WI38 (cell line): Measurements from ENCODE around the gene NOD2.

Experiments used
- H3K4me3 ChIP-seq: 2 replicates; pipeline ENCODE4 v1.5.1; 2011; ENCODE audit warnings: low read depth, mild to moderate bottlenecking, control low read depth, low read length
- CTCF ChIP-seq: IDR thresholded peaks from 2 replicates; pipeline ENCODE4 v1.5.1; 2012; ENCODE audit warnings: low read depth, mild to moderate bottlenecking, control low read depth, low read length

Gene NOD2

GRCh38 chr16:50709061-50709684 is 15.8 kb downstream of the NOD2 start:
- no peak for TF ChIP-seq CTCF
- H3K4me3 ChIP-seq: no peak overlapping the region

- H3K4me3 ChIP-seq: no peak overlapping the region
- TF ChIP-seq CTCF: no peak
Measured at GRCh38 chr16:50709980-50710379, 16.6 kb downstream of the NOD2 start.

- H3K4me3 ChIP-seq: no peak overlapping the region
- no peak for TF ChIP-seq CTCF
Measured at GRCh38 chr16:50711040-50711439, 17.6 kb downstream of the NOD2 start.

- TF ChIP-seq CTCF: no peak
- no peak overlapping the region for H3K4me3 ChIP-seq
Measured at GRCh38 chr16:50711862-50712559, 18.6 kb downstream of the NOD2 start.

- H3K4me3 ChIP-seq: no peak overlapping the region
- no peak for TF ChIP-seq CTCF
Measured at GRCh38 chr16:50712560-50712898, 19.1 kb downstream of the NOD2 start.

GRCh38 chr16:50712956-50713355 is 19.6 kb downstream of the NOD2 start:
- no peak overlapping the region for H3K4me3 ChIP-seq
- TF ChIP-seq CTCF: no peak

GRCh38 chr16:50717091-50717490 is 23.7 kb downstream of the NOD2 start:
- no peak for TF ChIP-seq CTCF
- no peak overlapping the region for H3K4me3 ChIP-seq
